Naive B cell (primary cell): ENCODE measurements around the gene ERG28. TPM values are rescaled to one million over a fixed set of nuclear protein-coding genes. Genes with fewer than 3 reads are reported as not detected.

ENCODE experiments used
- ATAC-seq, 2 donors: fragments of 150-1000 bp; cut with Tn5 transposase; 2 replicates each; pipeline ENCODE4 v1.10.0; 2021; ENCODE audit warnings: low read depth in 2 of 2, mild to moderate bottlenecking in 2 of 2, moderate library complexity in 2 of 2
- DNase-seq: peaks from one replicate; pipeline ENCODE4 v3.0.0; 2022
- H3K27ac Mint-ChIP-seq, 6 donors: one replicate each; pipeline ENCODE4 v1.8.0; 2020 to 2022; ENCODE audit warnings: mild to moderate bottlenecking in 6 of 6, mixed read lengths in 6 of 6, moderate library complexity in 5 of 6, inconsistent platforms in 2 of 6
- H3K27me3 Mint-ChIP-seq, 3 donors: one replicate each; pipeline ENCODE4 v1.8.0; 2021 to 2022; ENCODE audit warnings: mixed read lengths in 3 of 3, mild to moderate bottlenecking in 1 of 3
- H3K36me3 Mint-ChIP-seq, 2 donors: one replicate each; pipeline ENCODE4 v1.8.0; 2020 to 2022; ENCODE audit warnings: mixed read lengths in 2 of 2, inconsistent platforms in 1 of 2, mild to moderate bottlenecking in 1 of 2
- H3K4me1 Mint-ChIP-seq, 3 donors: one replicate each; pipeline ENCODE4 v1.8.0; 2020 to 2022; ENCODE audit warnings: mixed read lengths in 3 of 3, inconsistent platforms in 1 of 3, mild to moderate bottlenecking in 1 of 3, moderate library complexity in 1 of 3
- H3K4me3 Mint-ChIP-seq, 8 donors: one replicate each; pipeline ENCODE4 v1.8.0; 2020 to 2022; ENCODE audit warnings: mild to moderate bottlenecking in 8 of 8, mixed read lengths in 8 of 8, moderate library complexity in 8 of 8, inconsistent platforms in 2 of 8
- H3K9me3 Mint-ChIP-seq, 7 donors: one replicate each; pipeline ENCODE4 v1.8.0; 2020 to 2022; ENCODE audit warnings: mixed read lengths in 7 of 7, mild to moderate bottlenecking in 5 of 7, inconsistent platforms in 2 of 7, moderate library complexity in 1 of 7
- polyA plus RNA-seq, 6 donors: library from polyadenylated mRNA; unstranded; fragments of 300-500 nt; fragmentation: Illumina TruSeq; gene quantifications; one replicate each; pipeline ENCODE4 v1.2.3, GENCODE V29; 2021; ENCODE audit warnings: low read depth in 6 of 6

ERG28 gene
- polyA plus RNA-seq, 6 donors from 2014 or later: 16.9 to 29.9 (median 23.6) TPM

- no peaks in the 10 kb centered on the region for H3K36me3 Mint-ChIP-seq
- H3K27ac Mint-ChIP-seq: no peak overlapping the region
- no peak overlapping the region for H3K4me3 Mint-ChIP-seq
- DNase-seq (no peak), ATAC-seq (no peak)
- peaks cover 18 to 34% (median 27%) of the 10 kb centered on the region in 3 donors for H3K27me3 Mint-ChIP-seq
- no peaks in the 10 kb centered on the region for H3K9me3 Mint-ChIP-seq
- H3K4me1 Mint-ChIP-seq: peaks cover 4 to 11% (median 9%) of the 10 kb centered on the region in 3 donors
These were observed 31.9 kb downstream of the ERG28 start for GRCh38 chr14:75628816-75629215.

- no peak for DNase-seq
- H3K27me3 Mint-ChIP-seq: peaks cover 23 to 41% (median 27%) of the 10 kb centered on the region in 3 donors
- H3K4me3 Mint-ChIP-seq: no peak overlapping the region
- peak overlapping the region in 1 of 6 donors; percentile 44 for H3K27ac Mint-ChIP-seq
- no peaks in the 10 kb centered on the region for H3K9me3 Mint-ChIP-seq
- H3K36me3 Mint-ChIP-seq: no peaks in the 10 kb centered on the region
- peaks cover 4 to 16% (median 14%) of the 10 kb centered on the region in 3 donors for H3K4me1 Mint-ChIP-seq
- no peak for ATAC-seq
These were observed 33.3 kb downstream of the ERG28 start for GRCh38 chr14:75627406-75627805.

DNA sequence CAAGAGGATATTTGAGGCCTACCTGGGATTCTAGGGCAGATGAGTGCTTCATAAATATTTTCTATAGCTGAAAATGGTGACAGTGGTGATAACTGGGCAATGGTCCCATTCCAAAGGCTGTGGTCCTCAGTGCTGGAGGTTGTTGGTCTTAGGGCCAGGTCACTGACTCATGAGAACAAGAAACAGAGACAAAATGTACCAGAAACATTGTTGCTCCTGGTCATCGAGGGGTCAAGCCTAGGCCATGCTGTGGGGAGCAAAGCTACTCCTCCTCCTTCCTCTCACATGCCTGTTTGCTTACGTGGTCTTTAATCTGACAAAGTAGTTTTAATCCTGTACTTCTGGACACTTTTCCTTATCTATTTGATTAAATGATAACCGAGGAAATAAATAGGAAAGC lies 33.8 kb downstream of the ERG28 start:
- H3K27ac Mint-ChIP-seq: peak overlapping the region in 1 of 6 donors; percentile 64
- DNase-seq (no peak), ATAC-seq (no peak)
- no peak overlapping the region for H3K4me3 Mint-ChIP-seq
- H3K27me3 Mint-ChIP-seq: peaks cover 24 to 42% (median 27%) of the 10 kb centered on the region in 3 donors
- no peaks in the 10 kb centered on the region for H3K36me3 Mint-ChIP-seq
- H3K4me1 Mint-ChIP-seq: peaks cover 4 to 16% (median 14%) of the 10 kb centered on the region in 3 donors
- no peaks in the 10 kb centered on the region for H3K9me3 Mint-ChIP-seq

GRCh38 chr14:75626396-75626795 lies 34.3 kb downstream of the ERG28 start:
- Mint-ChIP-seq H3K36me3 (no peaks in the 10 kb centered on the region), H3K27ac (peak overlapping the region in 1 of 6 donors; percentile 13), H3K4me3 (no peak overlapping the region), H3K27me3 (peaks cover 27 to 47% (median 29%) of the 10 kb centered on the region in 3 donors), H3K9me3 (no peaks in the 10 kb centered on the region), H3K4me1 (peaks cover 4 to 16% (median 14%) of the 10 kb centered on the region in 3 donors)
- no peak for ATAC-seq
- no peak for DNase-seq

GRCh38 chr14:75625034-75625433 lies 35.6 kb downstream of the ERG28 start:
- peaks cover 27 to 48% (median 34%) of the 10 kb centered on the region in 3 donors for H3K27me3 Mint-ChIP-seq

DNA sequence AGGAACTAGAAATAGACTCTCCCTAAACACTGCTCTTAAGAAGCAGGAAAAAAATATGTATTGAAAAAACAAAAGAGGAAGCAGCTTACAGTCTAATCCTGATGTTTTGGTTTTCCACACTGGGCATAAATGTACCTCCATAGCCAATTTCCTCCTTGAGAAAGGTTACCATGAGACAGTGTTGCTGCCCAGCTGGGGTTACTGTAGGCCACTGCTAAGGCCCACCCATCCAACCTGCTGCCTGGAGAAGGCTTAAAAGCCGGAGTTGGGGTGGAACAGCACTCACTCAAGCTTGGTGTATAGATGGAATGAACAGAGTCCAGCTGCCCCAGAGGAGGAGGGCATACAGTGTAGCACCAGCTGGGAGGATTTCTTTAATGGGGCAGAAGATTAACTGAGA lies 41.1 kb downstream of the ERG28 start:
- Mint-ChIP-seq H3K4me1 (peaks cover 10 to 26% (median 20%) of the 10 kb centered on the region in 3 donors), H3K36me3 (peaks cover 0 to 2% of the 10 kb centered on the region in 2 donors), H3K9me3 (peaks cover 0 to 7% (median under 1%) of the 10 kb centered on the region in 7 donors), H3K27ac (no peak overlapping the region), H3K27me3 (peaks cover 11 to 38% (median 22%) of the 10 kb centered on the region in 3 donors), H3K4me3 (no peak overlapping the region)
- ATAC-seq (no peak), DNase-seq (no peak)

More at GRCh38 chr14:75625034-75625433, 35.6 kb downstream of the ERG28 start:
- Mint-ChIP-seq H3K36me3 (no peaks in the 10 kb centered on the region), H3K27ac (peak overlapping the region in 1 of 6 donors; percentile 38), H3K4me3 (no peak overlapping the region), H3K4me1 (peaks cover 4 to 16% (median 14%) of the 10 kb centered on the region in 3 donors), H3K9me3 (no peaks in the 10 kb centered on the region)
- no peak for ATAC-seq
- no peak for DNase-seq

DNA sequence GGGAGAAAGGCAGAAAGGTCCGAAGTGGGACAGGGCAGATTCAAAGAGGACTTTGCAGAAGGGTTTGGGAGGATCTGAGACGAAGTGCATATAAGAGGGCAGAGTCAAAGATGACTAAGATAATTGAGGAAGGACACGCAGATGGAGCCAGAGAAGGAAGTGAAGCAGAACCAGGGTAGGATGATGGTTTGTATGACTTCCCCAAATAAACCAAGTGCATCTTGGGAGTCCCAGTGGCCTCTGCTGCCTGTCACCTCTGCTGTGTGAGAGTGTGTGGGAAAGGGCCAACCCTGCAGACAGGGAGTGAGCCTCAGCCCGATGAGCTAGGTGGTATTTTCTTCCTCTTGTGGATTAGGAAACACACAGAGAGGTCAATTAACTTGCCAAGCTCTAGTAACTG lies 45.5 kb downstream of the ERG28 start:
- H3K9me3 Mint-ChIP-seq: peaks cover 0 to 14% (median 5%) of the 10 kb centered on the region in 7 donors
- H3K27me3 Mint-ChIP-seq: peaks cover 7 to 18% (median 15%) of the 10 kb centered on the region in 3 donors
- peak overlapping the region in 2 of 8 donors; percentile 48 to 64 for H3K4me3 Mint-ChIP-seq
- peaks cover 12 to 16% (median 15%) of the 10 kb centered on the region in 3 donors for H3K4me1 Mint-ChIP-seq
- ATAC-seq: peak; percentile 92 to 98
- no peak overlapping the region for H3K27ac Mint-ChIP-seq
- DNase-seq: peak; percentile 32
- H3K36me3 Mint-ChIP-seq: peaks cover 0 to 8% of the 10 kb centered on the region in 2 donors

- Mint-ChIP-seq H3K9me3 (peaks cover 0 to 18% (median 5%) of the 10 kb centered on the region in 7 donors), H3K27me3 (peaks cover 7 to 24% (median 20%) of the 10 kb centered on the region in 3 donors), H3K36me3 (peaks cover 0 to 8% of the 10 kb centered on the region in 2 donors), H3K4me1 (peaks cover 12 to 16% (median 15%) of the 10 kb centered on the region in 3 donors), H3K27ac (peak overlapping the region in 1 of 6 donors; percentile 57), H3K4me3 (no peak overlapping the region)
- DNase-seq: no peak
- no peak for ATAC-seq
These were observed 46.5 kb downstream of the ERG28 start for GRCh38 chr14:75614179-75614578.

DNA sequence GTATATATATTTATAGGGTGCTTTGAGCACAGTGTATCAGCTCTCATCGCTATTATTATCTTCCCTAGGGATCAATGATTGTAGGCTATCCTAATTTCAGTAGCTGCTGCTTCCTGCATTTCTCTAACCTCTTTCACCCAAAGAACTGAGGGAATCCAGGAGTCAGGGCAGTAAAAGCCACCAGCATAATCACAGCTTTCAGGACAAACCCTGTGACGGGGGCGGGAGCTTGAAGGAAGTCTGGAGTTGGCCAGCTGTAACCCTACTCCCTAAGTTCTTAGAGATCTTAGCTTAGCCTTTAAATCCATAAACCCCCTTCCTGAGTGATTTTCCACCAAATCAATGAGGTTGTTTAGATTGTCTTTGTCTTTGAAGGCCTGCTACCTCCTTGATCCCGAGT lies 48.5 kb downstream of the ERG28 start:
- peaks cover 0 to 22% of the 10 kb centered on the region in 2 donors for H3K36me3 Mint-ChIP-seq
- no peak for DNase-seq
- H3K27ac Mint-ChIP-seq: no peak overlapping the region
- H3K27me3 Mint-ChIP-seq: peaks cover 6 to 36% (median 20%) of the 10 kb centered on the region in 3 donors
- peaks cover 2 to 38% (median 15%) of the 10 kb centered on the region in 7 donors for H3K9me3 Mint-ChIP-seq
- no peak for ATAC-seq
- H3K4me3 Mint-ChIP-seq: no peak overlapping the region
- peaks cover 12 to 16% (median 15%) of the 10 kb centered on the region in 3 donors for H3K4me1 Mint-ChIP-seq

DNA sequence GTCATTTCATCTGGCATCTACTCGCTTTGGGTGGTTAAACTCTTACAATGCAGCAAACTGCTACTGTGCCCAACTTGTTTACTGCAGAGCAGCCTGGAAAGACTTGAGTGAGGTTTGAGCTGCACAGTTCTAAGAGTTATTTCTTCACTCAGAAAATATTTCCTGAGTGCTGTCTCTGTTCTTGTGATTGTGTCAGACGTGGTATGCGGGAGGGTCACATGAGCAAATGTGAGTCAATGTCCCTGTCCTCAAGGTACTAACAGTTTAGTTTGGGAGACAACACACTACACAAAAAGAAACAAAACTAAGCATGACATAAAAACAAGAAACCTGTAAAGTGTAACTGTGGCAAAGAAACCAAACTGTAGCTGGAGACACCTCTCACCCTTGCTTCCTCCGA lies 49.8 kb downstream of the ERG28 start:
- Mint-ChIP-seq H3K9me3 (peaks cover 2 to 40% (median 15%) of the 10 kb centered on the region in 7 donors), H3K27ac (peak overlapping the region in 1 of 6 donors; percentile 70), H3K36me3 (peaks cover 0 to 25% of the 10 kb centered on the region in 2 donors), H3K27me3 (peaks cover 7 to 28% (median 20%) of the 10 kb centered on the region in 3 donors), H3K4me1 (peaks cover 12 to 16% (median 15%) of the 10 kb centered on the region in 3 donors), H3K4me3 (no peak overlapping the region)
- DNase-seq: no peak
- no peak for ATAC-seq

DNA sequence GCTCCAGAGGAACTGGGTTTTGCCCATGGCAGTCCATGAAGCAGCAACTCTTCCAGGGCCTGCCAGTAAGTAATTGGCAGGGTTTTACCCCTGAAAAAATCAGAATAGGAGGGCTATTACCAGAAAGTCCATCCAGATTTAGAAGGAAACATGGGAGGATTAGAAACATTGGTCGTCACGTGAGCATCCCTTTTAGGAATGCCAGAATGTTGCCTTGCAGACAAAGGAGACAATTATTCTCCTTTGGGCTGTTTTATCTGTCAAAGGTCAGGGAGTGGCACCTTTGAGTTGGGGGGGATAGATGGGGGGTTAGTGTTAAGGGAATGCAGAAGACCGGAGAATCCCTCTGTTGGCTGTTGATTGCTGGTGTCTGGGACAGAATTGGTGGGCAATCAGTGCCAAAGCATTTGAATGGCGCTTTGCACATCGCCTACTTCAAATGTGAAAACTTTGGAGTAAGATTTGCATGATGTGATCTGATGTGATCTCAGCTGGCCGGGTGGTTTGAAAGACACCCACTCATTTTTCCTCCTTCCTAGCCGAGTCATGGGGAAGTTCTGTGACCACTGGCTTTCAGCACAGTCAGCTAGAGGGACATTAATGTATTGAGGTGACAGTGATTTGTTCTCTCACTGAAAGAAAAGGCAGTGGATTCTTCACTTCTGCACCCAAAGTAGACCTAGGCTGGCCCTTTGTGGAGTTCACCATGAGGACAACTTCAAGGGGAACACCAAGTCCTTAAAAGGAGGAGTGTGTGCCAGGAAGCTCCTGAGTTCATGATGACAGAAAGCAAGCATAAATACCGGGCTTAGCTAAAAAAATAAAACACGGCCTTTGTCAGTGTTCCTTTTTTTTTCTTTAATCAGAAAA lies 50.8 kb downstream of the ERG28 start:
- ATAC-seq: no peak
- Mint-ChIP-seq H3K4me3 (no peak overlapping the region), H3K27me3 (peaks cover 7 to 24% (median 20%) of the 10 kb centered on the region in 3 donors), H3K36me3 (peaks cover 0 to 25% of the 10 kb centered on the region in 2 donors), H3K27ac (no peak overlapping the region), H3K4me1 (peaks cover 6 to 8% (median 6%) of the 10 kb centered on the region in 3 donors), H3K9me3 (peaks cover 2 to 40% (median 13%) of the 10 kb centered on the region in 7 donors)
- DNase-seq: no peak

DNA sequence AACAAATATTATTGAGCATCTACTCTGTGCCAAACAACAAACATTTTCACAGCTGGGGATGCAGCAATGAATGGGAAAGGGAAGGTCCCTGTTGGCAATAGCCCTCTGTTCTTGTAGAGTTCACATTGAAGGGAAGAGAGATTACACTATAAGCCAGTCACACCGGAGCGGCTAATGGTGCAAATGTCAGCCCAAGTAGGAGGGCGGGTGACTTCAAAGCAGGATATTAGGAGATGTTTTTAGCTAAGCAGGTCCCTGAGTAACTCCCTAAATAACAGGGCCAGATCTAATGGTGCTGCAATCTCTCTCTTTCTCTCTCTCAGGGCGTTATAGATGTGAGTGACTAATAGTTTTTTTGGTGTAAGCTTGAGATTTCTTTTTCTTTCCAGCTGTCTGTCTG lies 51.6 kb downstream of the ERG28 start:
- peak overlapping the region in 1 of 6 donors; percentile 18 for H3K27ac Mint-ChIP-seq
- no peak for ATAC-seq
- DNase-seq: no peak
- H3K27me3 Mint-ChIP-seq: peaks cover 7 to 24% (median 16%) of the 10 kb centered on the region in 3 donors
- H3K9me3 Mint-ChIP-seq: peaks cover under 1 to 33% (median 13%) of the 10 kb centered on the region in 7 donors
- H3K4me1 Mint-ChIP-seq: peaks cover 0 to under 1% (median 0%) of the 10 kb centered on the region in 3 donors
- no peak overlapping the region for H3K4me3 Mint-ChIP-seq
- peaks cover 0 to 19% of the 10 kb centered on the region in 2 donors for H3K36me3 Mint-ChIP-seq

DNA sequence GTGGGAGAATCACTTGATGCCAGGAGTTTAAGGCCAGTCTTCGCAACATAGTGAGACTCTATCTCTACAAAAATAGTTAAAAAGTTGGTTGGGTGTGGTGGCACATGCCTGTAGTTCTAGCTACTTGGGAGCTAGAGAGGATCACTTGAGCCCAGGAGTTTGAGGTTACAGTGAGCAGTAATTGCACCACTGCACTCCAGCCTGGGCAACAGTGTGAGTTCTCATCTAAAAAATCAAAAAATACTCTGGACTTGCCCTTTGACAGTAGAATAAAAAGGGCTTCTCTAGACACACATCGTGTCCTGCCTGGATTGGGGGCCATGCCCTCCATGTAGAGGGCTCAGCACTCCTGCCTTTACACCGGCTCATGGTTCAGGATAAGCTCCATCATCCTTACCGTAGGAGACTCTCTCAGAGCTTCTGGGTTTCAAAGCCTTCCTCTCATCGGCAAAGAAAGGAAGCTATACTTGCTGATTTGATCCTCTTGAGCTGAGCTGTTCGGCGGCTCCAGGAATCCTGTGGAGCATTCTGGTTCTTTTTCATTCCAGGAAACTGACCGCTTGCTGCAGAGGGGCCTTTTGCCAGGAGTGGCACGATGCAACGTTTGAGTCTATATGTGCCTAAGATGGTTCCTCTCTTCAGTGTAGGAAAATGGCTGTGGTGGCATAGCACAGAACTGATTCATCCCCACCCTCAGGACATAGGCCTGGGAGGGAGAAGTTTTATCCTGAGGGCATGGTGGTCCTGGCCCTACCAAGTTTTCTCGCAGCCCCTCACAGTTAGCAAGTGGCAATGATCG lies 52.6 kb downstream of the ERG28 start:
- Mint-ChIP-seq H3K4me3 (no peak overlapping the region), H3K4me1 (no peaks in the 10 kb centered on the region), H3K27ac (no peak overlapping the region), H3K27me3 (peaks cover 7 to 24% (median 14%) of the 10 kb centered on the region in 3 donors), H3K9me3 (peaks cover 0 to 30% (median 10%) of the 10 kb centered on the region in 7 donors), H3K36me3 (peaks cover 0 to 17% of the 10 kb centered on the region in 2 donors)
- no peak for DNase-seq
- ATAC-seq: no peak
